ENCODE data around the gene PITPNM3. TPM values are rescaled to one million over a fixed set of nuclear protein-coding genes. Genes with fewer than 3 reads are reported as not detected.

Gene PITPNM3
- total and polyA plus RNA-seq, 2 of the 8 experiments (the other 6 are each of a cell fraction or from before 2014, with no cell fraction given) = 1.7 to 3.1 TPM

DNA sequence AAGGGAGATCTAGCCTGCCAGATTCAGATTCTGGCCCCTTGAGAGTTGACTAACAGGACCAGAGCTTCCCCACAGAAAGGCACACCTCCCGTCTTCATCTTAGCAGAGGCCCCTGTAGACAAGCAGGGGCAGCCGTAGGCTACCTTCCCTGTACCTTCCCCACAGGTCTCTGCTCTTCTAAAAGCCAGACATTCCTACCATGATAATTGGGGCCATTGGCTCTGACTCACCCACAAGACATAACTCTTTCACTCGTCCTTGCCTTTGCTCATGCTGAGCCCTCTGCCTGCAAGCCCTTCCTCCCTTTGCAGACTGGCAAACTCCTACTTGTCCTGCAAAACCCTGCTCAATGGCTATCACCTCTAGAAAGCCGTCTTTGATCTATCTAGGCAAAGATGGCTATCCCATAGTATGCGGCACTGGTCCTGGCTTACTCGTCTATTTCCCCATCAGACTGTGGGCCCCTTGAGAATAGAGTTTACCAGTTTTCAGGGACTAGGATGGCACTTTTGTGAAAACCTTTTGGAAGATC, 68.3 kb downstream of the PITPNM3 start:
- H3K79me1 ChIP-seq (ENCODE audit: low read depth, low read length) = no peaks in the 10 kb centered on the region
- no peak overlapping the region for H3K4ac ChIP-seq (replicated peaks; ENCODE audit: insufficient read length, low read depth, low read length)
- peak overlapping the region; percentile 83; the same call in 1 of the 2 replicates for H2BK15ac ChIP-seq (ENCODE audit: low read length)
- no peak overlapping the region for H4K5ac ChIP-seq (ENCODE audit: insufficient read length, low read depth, low read length)
- 62% methylated on average over 6 of the region's 6 CpGs; no CpG with 5 or more reads in 1 of the 2 experiments for WGBS, 2 experiments (ENCODE audit: extremely low coverage in 1 of 2, insufficient coverage in 1 of 2, insufficient read length in 1 of 2, insufficient replicate concordance in 2 of 2, low coverage in 1 of 2, low lambda C conversion rate in 2 of 2, missing lambda C conversion rate in 1 of 2)
- H2BK5ac ChIP-seq (ENCODE audit: low read depth, low read length) = no peak overlapping the region
- H3K9ac ChIP-seq (replicated peaks in 1 of 4; ENCODE audit: extremely low read depth in 1 of 4, low read depth in 3 of 4, low read length in 3 of 4) = no peak overlapping the region
- FAIRE-seq = no peak
- ChIA-PET POLR2A (ENCODE audit: partially characterized antibody) (no interaction called here), CTCF (ENCODE audit: partially characterized antibody) (interaction anchor here (0.9 to 4.6 kb wide), 3 partner anchors 12 to 52 kb away, joined by 3 to 23 read pairs (median 3); no protein-coding TSS in a partner anchor)
- no peak overlapping the region for H3K14ac ChIP-seq (ENCODE audit: insufficient read length)
- no peak overlapping the region for H2BK120ac ChIP-seq (replicated peaks; ENCODE audit: low read depth, low read length)
- no peak overlapping the region for H3K56ac ChIP-seq (replicated peaks; ENCODE audit: insufficient read length, low read depth, low read length)
- no peak overlapping the region for H3K27ac ChIP-seq (ENCODE audit: low read depth, low read length)
- no peak overlapping the region for H2AK5ac ChIP-seq (ENCODE audit: low read depth, low read length)
- H3K23me2 ChIP-seq (ENCODE audit: low read depth, low read length) = no peaks in the 10 kb centered on the region
- H2AFZ ChIP-seq (ENCODE audit: low read length) = no peak overlapping the region
- no peak overlapping the region for H3K23ac ChIP-seq (ENCODE audit: insufficient read length)
- no peak overlapping the region for H3K18ac ChIP-seq (ENCODE audit: extremely low read depth, low read length)
- no peak overlapping the region for H3K4me2 ChIP-seq (ENCODE audit: insufficient read depth in 1 of 2, low read depth in 2 of 2, low read length in 2 of 2)
- H4K91ac ChIP-seq (replicated peaks; ENCODE audit: insufficient read length, low read length) = no peak overlapping the region
- H3K9me3 ChIP-seq (ENCODE audit: insufficient read depth in 2 of 2, low read depth in 1 of 2, low read length in 1 of 2) = no peaks in the 10 kb centered on the region
- H3K36me3 ChIP-seq (ENCODE audit: control insufficient read depth in 2 of 4, insufficient read depth in 4 of 4, low read length in 3 of 4) = no peaks in the 10 kb centered on the region
- H3K79me2 ChIP-seq (ENCODE audit: control insufficient read depth in 1 of 2, insufficient read depth in 2 of 2, low read length in 2 of 2) = no peaks in the 10 kb centered on the region
- no peak for DNase-seq (ENCODE audit: low read depth in 1 of 2, low spot score in 2 of 2)
- peak overlapping the region; percentile 83; the same call in 1 of the 2 replicates for H2BK12ac ChIP-seq (ENCODE audit: low read depth, low read length)
- no peak overlapping the region for H3K4me3 ChIP-seq (ENCODE audit: extremely low read depth in 1 of 4, insufficient read depth in 2 of 4, low read depth in 3 of 4, low read length in 4 of 4)
- H3K4me1 ChIP-seq (replicated peaks in 1 of 4; ENCODE audit: control insufficient read depth in 3 of 4, insufficient read depth in 4 of 4, low read length in 3 of 4) = peaks cover 3 to 24% (median 12%) of the 10 kb centered on the region in 4 experiments
- H3K27me3 ChIP-seq (replicated peaks in 1 of 4; ENCODE audit: control insufficient read depth in 3 of 4, extremely low read depth in 1 of 4, insufficient read depth in 3 of 4, low read length in 3 of 4) = no peaks in the 10 kb centered on the region
- H2BK20ac ChIP-seq (ENCODE audit: low read length) = peak overlapping the region; percentile 62; the same call in 1 of the 2 replicates
- H4K20me1 ChIP-seq (replicated peaks in 1 of 2; ENCODE audit: control insufficient read depth in 1 of 2, insufficient read depth in 2 of 2, low read length in 2 of 2) = no peaks in the 10 kb centered on the region
- no peak overlapping the region for H4K8ac ChIP-seq (ENCODE audit: extremely low read depth, insufficient read depth, low read length)
- TF ChIP-seq SIN3A (conservative IDR thresholded peaks at IDR 0.05 in 1 of 2, IDR thresholded peaks at IDR 0.05 in 1 of 2; ENCODE audit: low read depth in 1 of 2, low read length in 2 of 2) (no peak), BACH1 (IDR thresholded peaks at IDR 0.05; ENCODE audit: low read length) (no peak), TCF12 (IDR thresholded peaks at IDR 0.05; ENCODE audit: low read depth, low read length) (no peak), MAFK (IDR thresholded peaks at IDR 0.05; ENCODE audit: low read depth, low read length) (no peak), BCL11A (IDR thresholded peaks at IDR 0.05; ENCODE audit: low read depth in 2 of 2, low read length in 2 of 2) (no peak), RXRA (IDR thresholded peaks at IDR 0.05; ENCODE audit: insufficient read depth, low read depth, low read length) (no peak), POLR2AphosphoS5 (IDR thresholded peaks at IDR 0.05; ENCODE audit: low read depth, low read length) (no peak), POLR2A (IDR thresholded peaks at IDR 0.05; ENCODE audit: control extremely low read depth in 1 of 2, low read depth in 2 of 2, low read length in 2 of 2) (no peak), NRF1 (IDR thresholded peaks at IDR 0.05; ENCODE audit: low read depth, low read length) (no peak), EZH2 (IDR thresholded peaks at IDR 0.05; ENCODE audit: low read depth, low read length, severe bottlenecking) (no peak), KDM1A (IDR thresholded peaks at IDR 0.05; ENCODE audit: borderline replicate concordance, low read length) (no peak), RFX5 (IDR thresholded peaks at IDR 0.05; ENCODE audit: borderline replicate concordance, low read depth, low read length) (no peak), CEBPB (IDR thresholded peaks at IDR 0.05; ENCODE audit: low read depth, low read length) (no peak)
